ENCODE measurements around the gene SIRT5. TPM values are rescaled to one million over a fixed set of nuclear protein-coding genes. Genes with fewer than 3 reads are reported as not detected.

Gene SIRT5
- polyA plus RNA-seq, 2 of the 4 experiments (the other 2 are of a cell fraction), result 5.1 to 7.8 TPM

DNA sequence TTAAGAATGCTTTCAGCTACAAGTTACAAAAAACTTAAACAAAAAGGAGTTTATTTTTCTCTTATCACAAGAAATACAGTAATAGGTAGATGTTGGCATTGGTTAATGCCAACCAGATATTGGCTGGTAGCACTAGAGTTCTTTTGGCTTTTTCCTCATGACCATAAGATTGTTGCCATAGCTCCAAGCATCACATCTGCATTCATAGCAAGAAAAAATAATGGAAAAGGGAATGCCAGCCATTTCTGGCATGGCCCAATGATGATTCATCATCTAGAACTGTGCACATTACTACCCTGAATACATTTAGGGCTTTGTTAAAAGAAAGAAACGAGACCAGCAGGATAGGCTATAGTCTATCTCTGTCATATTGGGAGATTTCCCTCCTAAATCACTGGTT is 20.8 kb upstream of the SIRT5 start:
- no peak overlapping the region for H3K27ac ChIP-seq
- 50% methylated on average over 1 of the region's 1 CpG for WGBS (ENCODE audit: missing lambda C conversion rate)
- H3K9me3 ChIP-seq, result no peaks in the 10 kb centered on the region
- CTCF ChIA-PET, result interaction anchor here (1.2 kb wide), 1 partner anchor 9 kb away, joined by 5 read pairs; no protein-coding TSS in a partner anchor
- no peaks in the 10 kb centered on the region for H3K4me1 ChIP-seq
- TF ChIP-seq BHLHE40 (IDR thresholded peaks at IDR 0.05; ENCODE audit: low read depth, low read length) (no peak), NR3C1 (IDR thresholded peaks at IDR 0.05) (no peak), KDM1A (IDR thresholded peaks at IDR 0.05; ENCODE audit: low read depth) (no peak), HDAC2 (IDR thresholded peaks at IDR 0.05) (no peak), CBX2 (IDR thresholded peaks at IDR 0.05; ENCODE audit: borderline replicate concordance, low read depth) (no peak), CBX8 (IDR thresholded peaks at IDR 0.05) (no peak), CHD2 (IDR thresholded peaks at IDR 0.05; ENCODE audit: low read length, partially characterized antibody) (no peak), MAFK (IDR thresholded peaks at IDR 0.05; ENCODE audit: partially characterized antibody) (no peak), MAZ (IDR thresholded peaks at IDR 0.05; ENCODE audit: borderline replicate concordance, low read depth, low read length) (no peak), TP53 (CRISPR knock-in tag; IDR thresholded peaks at IDR 0.05) (no peak)
- TF ChIP-seq, protein P1, sequence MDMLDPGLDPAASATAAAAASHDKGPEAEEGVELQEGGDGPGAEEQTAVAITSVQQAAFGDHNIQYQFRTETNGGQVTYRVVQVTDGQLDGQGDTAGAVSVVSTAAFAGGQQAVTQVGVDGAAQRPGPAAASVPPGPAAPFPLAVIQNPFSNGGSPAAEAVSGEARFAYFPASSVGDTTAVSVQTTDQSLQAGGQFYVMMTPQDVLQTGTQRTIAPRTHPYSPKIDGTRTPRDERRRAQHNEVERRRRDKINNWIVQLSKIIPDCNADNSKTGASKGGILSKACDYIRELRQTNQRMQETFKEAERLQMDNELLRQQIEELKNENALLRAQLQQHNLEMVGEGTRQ (IDR thresholded peaks at IDR 0.05), result no peak
- POLR2A ChIA-PET, result no interaction called here
- no peak for ATAC-seq
- H3K4me3 ChIP-seq, result no peak overlapping the region
- DNase-seq (ENCODE audit: low read depth in 1 of 2, low spot score in 1 of 2), result no peak
- FAIRE-seq, result no peak
- H3K4me2 ChIP-seq, result no peak overlapping the region

DNA sequence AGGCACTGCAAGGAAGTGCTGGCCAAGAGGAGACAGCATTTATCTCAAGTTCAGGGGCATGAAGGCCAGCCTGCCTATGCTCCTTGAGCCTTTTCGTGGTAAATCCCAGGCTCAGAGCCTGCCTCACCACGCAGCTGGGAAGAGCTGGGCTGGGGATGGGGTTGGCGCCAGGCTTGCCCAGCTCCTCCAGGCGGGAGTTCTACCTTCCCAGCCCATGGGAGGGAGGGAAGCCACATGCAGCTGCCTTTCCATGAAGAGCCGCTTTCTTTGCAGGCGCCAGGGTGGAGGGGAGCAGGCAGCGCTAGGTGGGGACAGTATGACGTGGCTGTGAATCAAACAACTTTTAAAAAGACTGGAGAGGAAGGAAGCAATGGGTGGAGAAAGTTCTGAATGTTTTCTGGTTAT is 19.5 kb upstream of the SIRT5 start:
- H3K9me3 ChIP-seq, result no peaks in the 10 kb centered on the region
- DNase-seq (ENCODE audit: low read depth in 1 of 2, low spot score in 1 of 2), result no peak
- no peak for ATAC-seq
- 68% methylated on average over 7 of the region's 8 CpGs for WGBS (ENCODE audit: missing lambda C conversion rate)
- H3K4me3 ChIP-seq, result no peak overlapping the region
- TF ChIP-seq PHF8 (IDR thresholded peaks at IDR 0.05; ENCODE audit: borderline replicate concordance, low read depth) (no peak), JUN (IDR thresholded peaks at IDR 0.05) (no peak), FOXS1 (CRISPR knock-in tag; IDR thresholded peaks at IDR 0.05) (no peak), KDM5A (IDR thresholded peaks at IDR 0.05) (no peak), CBX2 (IDR thresholded peaks at IDR 0.05; ENCODE audit: borderline replicate concordance, low read depth) (no peak), NR3C1 (IDR thresholded peaks at IDR 0.05) (no peak), HEYL (CRISPR knock-in tag; IDR thresholded peaks at IDR 0.05) (no peak), EHF (CRISPR knock-in tag; IDR thresholded peaks at IDR 0.05) (no peak), MYC (IDR thresholded peaks at IDR 0.05; ENCODE audit: borderline replicate concordance, low read length) (no peak)
- TF ChIP-seq, protein P2, sequence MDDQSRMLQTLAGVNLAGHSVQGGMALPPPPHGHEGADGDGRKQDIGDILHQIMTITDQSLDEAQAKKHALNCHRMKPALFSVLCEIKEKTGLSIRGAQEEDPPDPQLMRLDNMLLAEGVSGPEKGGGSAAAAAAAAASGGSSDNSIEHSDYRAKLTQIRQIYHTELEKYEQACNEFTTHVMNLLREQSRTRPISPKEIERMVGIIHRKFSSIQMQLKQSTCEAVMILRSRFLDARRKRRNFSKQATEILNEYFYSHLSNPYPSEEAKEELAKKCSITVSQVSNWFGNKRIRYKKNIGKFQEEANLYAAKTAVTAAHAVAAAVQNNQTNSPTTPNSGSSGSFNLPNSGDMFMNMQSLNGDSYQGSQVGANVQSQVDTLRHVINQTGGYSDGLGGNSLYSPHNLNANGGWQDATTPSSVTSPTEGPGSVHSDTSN (IDR thresholded peaks at IDR 0.05), result no peak
- POLR2A ChIA-PET, result no interaction called here
- H3K4me1 ChIP-seq, result no peaks in the 10 kb centered on the region
- no peak overlapping the region for H3K27ac ChIP-seq
- no peak for FAIRE-seq
- CTCF ChIA-PET, result interaction anchor here (1.9 kb wide), 1 partner anchor 20 kb away, joined by 5 read pairs; the partner anchor contains the start of gene SIRT5
- no peak overlapping the region for H3K4me2 ChIP-seq

GRCh38 chr6:13557841-13558240 is 16.6 kb upstream of the SIRT5 start:
- no peaks in the 10 kb centered on the region for H3K4me1 ChIP-seq
- POLR2A ChIA-PET, result no interaction called here
- CTCF ChIA-PET, result interaction anchor here (1.0 kb wide), 1 partner anchor 17 kb away, joined by 4 read pairs; the partner anchor contains the start of gene SIRT5
- no peaks in the 10 kb centered on the region for H3K9me3 ChIP-seq
- DNase-seq (ENCODE audit: low read depth in 1 of 2, low spot score in 1 of 2) (no peak), FAIRE-seq (no peak), ATAC-seq (no peak)
- H3K4me3 ChIP-seq, result no peak overlapping the region
- H3K4me2 ChIP-seq, result no peak overlapping the region
- no peak overlapping the region for H3K27ac ChIP-seq
- TF ChIP-seq, protein P2 (IDR thresholded peaks at IDR 0.05), result no peak
- TF ChIP-seq, protein P3, sequence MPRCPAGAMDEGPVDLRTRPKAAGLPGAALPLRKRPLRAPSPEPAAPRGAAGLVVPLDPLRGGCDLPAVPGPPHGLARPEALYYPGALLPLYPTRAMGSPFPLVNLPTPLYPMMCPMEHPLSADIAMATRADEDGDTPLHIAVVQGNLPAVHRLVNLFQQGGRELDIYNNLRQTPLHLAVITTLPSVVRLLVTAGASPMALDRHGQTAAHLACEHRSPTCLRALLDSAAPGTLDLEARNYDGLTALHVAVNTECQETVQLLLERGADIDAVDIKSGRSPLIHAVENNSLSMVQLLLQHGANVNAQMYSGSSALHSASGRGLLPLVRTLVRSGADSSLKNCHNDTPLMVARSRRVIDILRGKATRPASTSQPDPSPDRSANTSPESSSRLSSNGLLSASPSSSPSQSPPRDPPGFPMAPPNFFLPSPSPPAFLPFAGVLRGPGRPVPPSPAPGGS (IDR thresholded peaks at IDR 0.05), result no peak
- TF ChIP-seq NPAS2 (CRISPR knock-in tag; IDR thresholded peaks at IDR 0.05; ENCODE audit: borderline replicate concordance) (no peak), JUNB (IDR thresholded peaks at IDR 0.05) (no peak), BHLHE40 (IDR thresholded peaks at IDR 0.05; ENCODE audit: low read depth, low read length) (no peak), NFE2L2 (conservative IDR thresholded peaks at IDR 0.05; ENCODE audit: low read length) (no peak), FOXS1 (CRISPR knock-in tag; IDR thresholded peaks at IDR 0.05) (no peak), RNF2 (IDR thresholded peaks at IDR 0.05; ENCODE audit: borderline replicate concordance, low read depth) (no peak), EP300 (IDR thresholded peaks at IDR 0.05) (no peak), SMC3 (IDR thresholded peaks at IDR 0.05) (no peak), HOXB13 (CRISPR knock-in tag; IDR thresholded peaks at IDR 0.05; ENCODE audit: low read depth) (no peak), KDM5A (IDR thresholded peaks at IDR 0.05) (no peak)
- TF ChIP-seq, protein P4, sequence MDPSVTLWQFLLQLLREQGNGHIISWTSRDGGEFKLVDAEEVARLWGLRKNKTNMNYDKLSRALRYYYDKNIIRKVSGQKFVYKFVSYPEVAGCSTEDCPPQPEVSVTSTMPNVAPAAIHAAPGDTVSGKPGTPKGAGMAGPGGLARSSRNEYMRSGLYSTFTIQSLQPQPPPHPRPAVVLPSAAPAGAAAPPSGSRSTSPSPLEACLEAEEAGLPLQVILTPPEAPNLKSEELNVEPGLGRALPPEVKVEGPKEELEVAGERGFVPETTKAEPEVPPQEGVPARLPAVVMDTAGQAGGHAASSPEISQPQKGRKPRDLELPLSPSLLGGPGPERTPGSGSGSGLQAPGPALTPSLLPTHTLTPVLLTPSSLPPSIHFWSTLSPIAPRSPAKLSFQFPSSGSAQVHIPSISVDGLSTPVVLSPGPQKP (IDR thresholded peaks at IDR 0.05; ENCODE audit: low read depth, low read length), result no peak
- TF ChIP-seq, protein P5, sequence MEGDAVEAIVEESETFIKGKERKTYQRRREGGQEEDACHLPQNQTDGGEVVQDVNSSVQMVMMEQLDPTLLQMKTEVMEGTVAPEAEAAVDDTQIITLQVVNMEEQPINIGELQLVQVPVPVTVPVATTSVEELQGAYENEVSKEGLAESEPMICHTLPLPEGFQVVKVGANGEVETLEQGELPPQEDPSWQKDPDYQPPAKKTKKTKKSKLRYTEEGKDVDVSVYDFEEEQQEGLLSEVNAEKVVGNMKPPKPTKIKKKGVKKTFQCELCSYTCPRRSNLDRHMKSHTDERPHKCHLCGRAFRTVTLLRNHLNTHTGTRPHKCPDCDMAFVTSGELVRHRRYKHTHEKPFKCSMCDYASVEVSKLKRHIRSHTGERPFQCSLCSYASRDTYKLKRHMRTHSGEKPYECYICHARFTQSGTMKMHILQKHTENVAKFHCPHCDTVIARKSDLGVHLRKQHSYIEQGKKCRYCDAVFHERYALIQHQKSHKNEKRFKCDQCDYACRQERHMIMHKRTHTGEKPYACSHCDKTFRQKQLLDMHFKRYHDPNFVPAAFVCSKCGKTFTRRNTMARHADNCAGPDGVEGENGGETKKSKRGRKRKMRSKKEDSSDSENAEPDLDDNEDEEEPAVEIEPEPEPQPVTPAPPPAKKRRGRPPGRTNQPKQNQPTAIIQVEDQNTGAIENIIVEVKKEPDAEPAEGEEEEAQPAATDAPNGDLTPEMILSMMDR (IDR thresholded peaks at IDR 0.05), result no peak

All from A549 (cell line).